Measurements from ENCODE around the gene PLCD4. TPM values are rescaled to one million over a fixed set of nuclear protein-coding genes. Genes with fewer than 3 reads are reported as not detected.

The PLCD4 gene
- 0.40 TPM for polyA plus RNA-seq

- Mint-ChIP-seq H3K36me3 (no peaks in the 10 kb centered on the region), H3K27ac (peak within 1 kb of the TSS in 1 of 3 donors; percentile 82), H3K4me1 (no peaks in the 10 kb centered on the region), H3K9me3 (no peaks in the 10 kb centered on the region), H3K27me3 (peaks cover 12% of the 10 kb centered on the region), H3K4me3 (peak within 1 kb of the TSS in 1 of 4 donors; percentile 54)
Measured at GRCh38 chr2:218607436-218608115, at the start of gene PLCD4. Gene PLCD4 (plus strand): TSS chr2:218607899. CDS start chr2:218615740, 7,841 bp downstream.

- Mint-ChIP-seq H3K27me3 (no peaks in the 10 kb centered on the region), H3K27ac (no peak overlapping the region), H3K4me3 (no peak overlapping the region), H3K4me1 (peaks cover 4 to 7% (median 5%) of the 10 kb centered on the region in 3 donors), H3K36me3 (peaks cover 1% of the 10 kb centered on the region), H3K9me3 (no peaks in the 10 kb centered on the region)
Measured at GRCh38 chr2:218557941-218558340, 49.8 kb upstream of the PLCD4 start.

- Mint-ChIP-seq H3K27me3 (no peaks in the 10 kb centered on the region), H3K9me3 (no peaks in the 10 kb centered on the region), H3K4me3 (no peak overlapping the region), H3K4me1 (peaks cover 6 to 7% (median 6%) of the 10 kb centered on the region in 3 donors), H3K36me3 (peaks cover 1% of the 10 kb centered on the region), H3K27ac (no peak overlapping the region)
Measured at GRCh38 chr2:218558986-218559385, 48.7 kb upstream of the PLCD4 start.

- no peaks in the 10 kb centered on the region for H3K36me3 Mint-ChIP-seq
- no peak overlapping the region for H3K27ac Mint-ChIP-seq
- H3K9me3 Mint-ChIP-seq, result no peaks in the 10 kb centered on the region
- peaks cover 15 to 24% (median 20%) of the 10 kb centered on the region in 3 donors for H3K4me1 Mint-ChIP-seq
- no peak overlapping the region for H3K4me3 Mint-ChIP-seq
- H3K27me3 Mint-ChIP-seq, result no peaks in the 10 kb centered on the region
Measured at GRCh38 chr2:218564056-218564455, 43.6 kb upstream of the PLCD4 start.

- Mint-ChIP-seq H3K27me3 (no peaks in the 10 kb centered on the region), H3K27ac (peak overlapping the region in 1 of 3 donors; percentile 99), H3K4me1 (peaks cover 30 to 43% (median 39%) of the 10 kb centered on the region in 3 donors), H3K36me3 (no peaks in the 10 kb centered on the region), H3K9me3 (no peaks in the 10 kb centered on the region), H3K4me3 (peak overlapping the region; percentile 42 to 98 (median 92))
Measured at GRCh38 chr2:218566296-218566695, 41.4 kb upstream of the PLCD4 start.

- peak overlapping the region; percentile 88 to 98 (median 96) for H3K4me3 Mint-ChIP-seq
- no peaks in the 10 kb centered on the region for H3K9me3 Mint-ChIP-seq
- H3K27ac Mint-ChIP-seq, result peak overlapping the region; percentile 99 to 100 (median 99)
- no peaks in the 10 kb centered on the region for H3K27me3 Mint-ChIP-seq
- H3K36me3 Mint-ChIP-seq, result no peaks in the 10 kb centered on the region
- H3K4me1 Mint-ChIP-seq, result peaks cover 33 to 45% (median 43%) of the 10 kb centered on the region in 3 donors
Measured at GRCh38 chr2:218567797-218568189, 39.9 kb upstream of the PLCD4 start.

GRCh38 chr2:218568190-218569037 lies 39.3 kb upstream of the PLCD4 start, which contains the start of the genes CNOT9 and USP37:
Gene CNOT9 (plus strand): TSS chr2:218568839. CDS start chr2:218568955, 116 bp downstream.
Gene USP37 (minus strand): TSS chr2:218568351. CDS start chr2:218558653, 9,698 bp downstream.
- Mint-ChIP-seq H3K27me3 (no peaks in the 10 kb centered on the region), H3K9me3 (no peaks in the 10 kb centered on the region), H3K4me3 (peak within 1 kb of the TSS; percentile 88 to 98 (median 96)), H3K27ac (peak within 1 kb of the TSS; percentile 99 to 100 (median 99)), H3K36me3 (no peaks in the 10 kb centered on the region), H3K4me1 (peaks cover 33 to 47% (median 43%) of the 10 kb centered on the region in 3 donors)

GRCh38 chr2:218569038-218569431 lies 38.7 kb upstream of the PLCD4 start:
- Mint-ChIP-seq H3K9me3 (no peaks in the 10 kb centered on the region), H3K27me3 (no peaks in the 10 kb centered on the region), H3K4me3 (peak overlapping the region; percentile 88 to 98 (median 96)), H3K4me1 (peaks cover 32 to 47% (median 43%) of the 10 kb centered on the region in 3 donors), H3K36me3 (no peaks in the 10 kb centered on the region), H3K27ac (peak overlapping the region; percentile 99 to 100 (median 99))

GRCh38 chr2:218569661-218570500 lies 37.8 kb upstream of the PLCD4 start:
- H3K27ac Mint-ChIP-seq, result peak overlapping the region; percentile 99 to 100 (median 99)
- peaks cover 32 to 48% (median 43%) of the 10 kb centered on the region in 3 donors for H3K4me1 Mint-ChIP-seq
- H3K9me3 Mint-ChIP-seq, result no peaks in the 10 kb centered on the region
- peak overlapping the region; percentile 88 to 98 (median 96) for H3K4me3 Mint-ChIP-seq
- H3K27me3 Mint-ChIP-seq, result no peaks in the 10 kb centered on the region
- no peaks in the 10 kb centered on the region for H3K36me3 Mint-ChIP-seq

GRCh38 chr2:218570850-218571249 lies 36.8 kb upstream of the PLCD4 start:
- Mint-ChIP-seq H3K4me1 (peaks cover 32 to 50% (median 43%) of the 10 kb centered on the region in 3 donors), H3K4me3 (peak overlapping the region in 3 of 4 donors; percentile 88 to 98 (median 97)), H3K27me3 (no peaks in the 10 kb centered on the region), H3K9me3 (no peaks in the 10 kb centered on the region), H3K36me3 (no peaks in the 10 kb centered on the region), H3K27ac (peak overlapping the region in 2 of 3 donors; percentile 99 to 100)

- no peak overlapping the region for H3K4me3 Mint-ChIP-seq
- no peaks in the 10 kb centered on the region for H3K9me3 Mint-ChIP-seq
- peaks cover 4 to 28% (median 10%) of the 10 kb centered on the region in 3 donors for H3K4me1 Mint-ChIP-seq
- H3K36me3 Mint-ChIP-seq, result peaks cover 2% of the 10 kb centered on the region
- H3K27me3 Mint-ChIP-seq, result no peaks in the 10 kb centered on the region
- no peak overlapping the region for H3K27ac Mint-ChIP-seq
Measured at GRCh38 chr2:218576854-218577253, 30.8 kb upstream of the PLCD4 start.

- Mint-ChIP-seq H3K4me3 (no peak overlapping the region), H3K36me3 (peaks cover 2% of the 10 kb centered on the region), H3K27me3 (no peaks in the 10 kb centered on the region), H3K9me3 (no peaks in the 10 kb centered on the region), H3K4me1 (peaks cover 4 to 24% (median 5%) of the 10 kb centered on the region in 3 donors), H3K27ac (no peak overlapping the region)
Measured at GRCh38 chr2:218577482-218578220, 30.0 kb upstream of the PLCD4 start.

- H3K27me3 Mint-ChIP-seq, result no peaks in the 10 kb centered on the region
- peaks cover 4 to 21% (median 5%) of the 10 kb centered on the region in 3 donors for H3K4me1 Mint-ChIP-seq
- H3K9me3 Mint-ChIP-seq, result no peaks in the 10 kb centered on the region
- peaks cover 2% of the 10 kb centered on the region for H3K36me3 Mint-ChIP-seq
- H3K27ac Mint-ChIP-seq, result no peak overlapping the region
- H3K4me3 Mint-ChIP-seq, result no peak overlapping the region
Measured at GRCh38 chr2:218578272-218578877, 29.3 kb upstream of the PLCD4 start.

Measured in IgD-negative memory B cell (primary cell).